ENCODE measurements around the gene SLU7. TPM values are rescaled to one million over a fixed set of nuclear protein-coding genes. Genes with fewer than 3 reads are reported as not detected.

SLU7 gene
- total and polyA plus RNA-seq, 2 donors (not counting 3 experiments of a cell fraction or from before 2014, with no cell fraction given) = 10.2 to 48.2 TPM

DNA sequence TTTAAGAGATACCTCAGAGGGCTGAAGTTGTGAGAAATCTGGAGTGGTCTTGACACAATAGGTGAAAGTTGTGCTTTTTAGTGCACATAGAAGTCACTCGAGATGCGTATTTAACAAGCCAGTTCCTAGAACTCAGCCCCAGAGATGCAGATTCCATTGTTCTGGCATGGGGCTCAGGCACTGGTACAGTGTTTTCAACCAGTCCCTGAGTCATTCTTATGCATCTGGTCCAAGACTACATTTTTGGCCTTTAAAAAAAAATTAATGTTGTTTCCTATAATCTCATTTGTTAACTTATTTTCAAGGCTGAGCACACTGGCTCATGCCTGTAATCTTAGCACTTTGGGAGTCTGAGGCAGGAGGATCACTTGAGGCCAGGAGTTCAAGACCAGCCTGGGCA lies 32.4 kb upstream of the SLU7 start:
- POLR2A ChIA-PET = no interaction called here
- H3K4me2 ChIP-seq (ENCODE audit: insufficient read depth, low read length) = peak overlapping the region; percentile 61
- no peaks in the 10 kb centered on the region for H3K79me2 ChIP-seq (ENCODE audit: control insufficient read depth, insufficient read depth, low read length)
- FAIRE-seq = no peak
- H3K4me3 ChIP-seq (replicated peaks in 1 of 3; ENCODE audit: insufficient read depth in 1 of 3, low read depth in 1 of 3, low read length in 3 of 3) = no peak overlapping the region
- no peaks in the 10 kb centered on the region for H3K27me3 ChIP-seq (ENCODE audit: control insufficient read depth in 2 of 2, insufficient read depth in 2 of 2, low read length in 2 of 2)
- H3K9me1 ChIP-seq (replicated peaks; ENCODE audit: control insufficient read depth, extremely low read depth, insufficient read depth, low read length) = no peaks in the 10 kb centered on the region
- no peak overlapping the region for H2AFZ ChIP-seq (ENCODE audit: low read depth, low read length)
- peak; percentile 13 for TF ChIP-seq JUN (IDR thresholded peaks at IDR 0.05; ENCODE audit: borderline replicate concordance, insufficient read depth, insufficient read length, low read depth)
- no peak for TF ChIP-seq MYC (IDR thresholded peaks at IDR 0.05; ENCODE audit: low read depth, low read length)
- no peak for TF ChIP-seq EZH2 (IDR thresholded peaks at IDR 0.05; ENCODE audit: borderline replicate concordance, low read depth, low read length, severe bottlenecking)
- BruUV-seq (replicated peaks) = no TSS peak
- intact Hi-C loops (cut with micrococcal nuclease) = loop anchor here (2.0 kb wide), 1 partner anchor 30 kb away; the partner anchor contains the start of gene PTTG1
- peak overlapping the region; percentile 73 for H3K9ac ChIP-seq (replicated peaks; ENCODE audit: extremely low read depth, insufficient read depth, low read length)
- H3K9me3 ChIP-seq (replicated peaks; ENCODE audit: control insufficient read depth, insufficient read depth, low read length) = no peaks in the 10 kb centered on the region
- H3K27ac ChIP-seq (ENCODE audit: insufficient read depth, low read depth, low read length) = peak overlapping the region; percentile 97
- peaks cover 41% of the 10 kb centered on the region for H3K4me1 ChIP-seq (ENCODE audit: control insufficient read depth, extremely low read depth, insufficient read depth, low read length)
- DNase-seq (ENCODE audit: low read depth, low spot score) = peak; percentile 45
- no peaks in the 10 kb centered on the region for H3K36me3 ChIP-seq (ENCODE audit: control insufficient read depth in 2 of 2, extremely low read depth in 1 of 2, insufficient read depth in 2 of 2, low read length in 2 of 2)
- CTCF ChIA-PET = interaction anchor here (1.5 kb wide), 1 partner anchor 12 kb away, joined by 4 read pairs; no protein-coding TSS in a partner anchor
- dilution Hi-C loops (cut with MboI; ENCODE audit: extremely low pct_ligation_motif_present, low sequenced_read_pairs) = no loop called here
- H4K20me1 ChIP-seq (replicated peaks; ENCODE audit: control insufficient read depth, extremely low read depth, insufficient read depth, low read length) = no peaks in the 10 kb centered on the region

GRCh38 chr5:160450164-160450932 lies 31.5 kb upstream of the SLU7 start:
- Histone ChIP-seq H3K27ac (ENCODE audit: insufficient read depth, low read depth, low read length) (peak overlapping the region; percentile 97), H2AFZ (ENCODE audit: low read depth, low read length) (peak overlapping the region; percentile 50), H3K36me3 (ENCODE audit: control insufficient read depth in 2 of 2, extremely low read depth in 1 of 2, insufficient read depth in 2 of 2, low read length in 2 of 2) (no peaks in the 10 kb centered on the region), H3K79me2 (ENCODE audit: control insufficient read depth, insufficient read depth, low read length) (no peaks in the 10 kb centered on the region), H3K4me3 (replicated peaks in 1 of 3; ENCODE audit: insufficient read depth in 1 of 3, low read depth in 1 of 3, low read length in 3 of 3) (no peak overlapping the region), H3K4me1 (ENCODE audit: control insufficient read depth, extremely low read depth, insufficient read depth, low read length) (peaks cover 41% of the 10 kb centered on the region), H3K4me2 (ENCODE audit: insufficient read depth, low read length) (peak overlapping the region; percentile 61), H3K9me1 (replicated peaks; ENCODE audit: control insufficient read depth, extremely low read depth, insufficient read depth, low read length) (no peaks in the 10 kb centered on the region), H3K27me3 (ENCODE audit: control insufficient read depth in 2 of 2, insufficient read depth in 2 of 2, low read length in 2 of 2) (no peaks in the 10 kb centered on the region), H4K20me1 (replicated peaks; ENCODE audit: control insufficient read depth, extremely low read depth, insufficient read depth, low read length) (no peaks in the 10 kb centered on the region), H3K9me3 (replicated peaks; ENCODE audit: control insufficient read depth, insufficient read depth, low read length) (no peaks in the 10 kb centered on the region), H3K9ac (replicated peaks; ENCODE audit: extremely low read depth, insufficient read depth, low read length) (peak overlapping the region; percentile 73)
- DNase-seq (ENCODE audit: low read depth, low spot score) (peak; percentile 75), FAIRE-seq (peak; percentile 87)
- intact Hi-C loops (cut with micrococcal nuclease) (loop anchor here (1.0 to 2.0 kb wide), 4 partner anchors 11 to 30 kb away; partner anchors contain the start of gene PTTG1), dilution Hi-C loops (cut with MboI; ENCODE audit: extremely low pct_ligation_motif_present, low sequenced_read_pairs) (no loop called here)
- peak; percentile 27 for TF ChIP-seq POLR2AphosphoS5 (IDR thresholded peaks at IDR 0.05; ENCODE audit: insufficient read depth, low read depth, low read length)
- peak; percentile 36 for TF ChIP-seq JUN (IDR thresholded peaks at IDR 0.05; ENCODE audit: borderline replicate concordance, insufficient read depth, insufficient read length, low read depth)
- peak; percentile 83 for TF ChIP-seq GATA2 (IDR thresholded peaks at IDR 0.05; ENCODE audit: insufficient read depth, insufficient read length, low read depth, low read length)
- no peak for TF ChIP-seq POLR2A (IDR thresholded peaks at IDR 0.05; ENCODE audit: low read depth, low read length)
- TF ChIP-seq FOS (IDR thresholded peaks at IDR 0.05; ENCODE audit: borderline replicate concordance, insufficient read depth, low read length) = peak; percentile 54
- TF ChIP-seq MYC (IDR thresholded peaks at IDR 0.05; ENCODE audit: low read depth, low read length) = no peak
- ChIA-PET POLR2A (no interaction called here), CTCF (interaction anchor here (0.6 to 1.0 kb wide), 3 partner anchors 10 to 13 kb away, joined by 3 read pairs; no protein-coding TSS in a partner anchor)
- BruUV-seq (replicated peaks) = no TSS peak
